Measurements from ENCODE around the gene SUFU.

DNA sequence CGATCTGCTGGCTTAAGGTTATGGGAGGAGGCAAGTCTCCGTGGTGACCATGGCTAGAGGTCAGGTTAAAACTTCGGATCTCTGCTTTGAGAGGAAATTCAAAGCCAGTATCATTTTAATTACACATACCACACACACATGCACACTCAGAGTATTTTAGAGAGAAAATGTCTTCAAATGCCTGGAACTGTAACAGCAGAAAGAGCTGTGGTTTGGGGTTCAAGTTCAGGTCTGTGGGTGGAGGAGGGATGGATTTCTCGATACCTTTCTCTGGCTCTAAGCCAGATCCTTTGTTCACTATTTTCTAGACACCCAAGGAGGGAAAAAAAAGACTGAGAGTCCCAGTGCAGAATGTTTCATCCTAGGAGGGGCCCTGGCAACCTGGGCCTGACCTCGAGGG lies 177.9 kb downstream of the SUFU start:
- TF ChIP-seq CTCF (IDR thresholded peaks at IDR 0.05; ENCODE audit: control extremely low read depth in 1 of 3, insufficient read depth in 1 of 3, low read depth in 1 of 3, low read length in 3 of 3) (no peak), TAF1 (IDR thresholded peaks at IDR 0.05; ENCODE audit: low read depth, low read length) (no peak), SP2 (IDR thresholded peaks at IDR 0.05; ENCODE audit: low read length) (no peak), EP300 (IDR thresholded peaks at IDR 0.05; ENCODE audit: borderline replicate concordance in 1 of 2, low read depth in 2 of 2, low read length in 2 of 2) (no peak), SAP30 (IDR thresholded peaks at IDR 0.05; ENCODE audit: insufficient read depth, insufficient replicate concordance, low read length) (no peak), RNF2 (IDR thresholded peaks at IDR 0.05; ENCODE audit: borderline replicate concordance, low read depth, low read length, missing control alignments, poor library complexity, severe bottlenecking) (no peak), TCF12 (IDR thresholded peaks at IDR 0.05; ENCODE audit: low read depth, low read length) (no peak), BACH1 (IDR thresholded peaks at IDR 0.05; ENCODE audit: low read length) (no peak), EZH2 (IDR thresholded peaks at IDR 0.05; ENCODE audit: low read depth, low read length, severe bottlenecking) (no peak), KDM5A (IDR thresholded peaks at IDR 0.05; ENCODE audit: low read length) (no peak), RFX5 (IDR thresholded peaks at IDR 0.05; ENCODE audit: borderline replicate concordance, low read depth, low read length) (no peak), GABPA (IDR thresholded peaks at IDR 0.05; ENCODE audit: borderline replicate concordance, insufficient read depth, low read length) (no peak)
- TF ChIP-seq, protein P1, sequence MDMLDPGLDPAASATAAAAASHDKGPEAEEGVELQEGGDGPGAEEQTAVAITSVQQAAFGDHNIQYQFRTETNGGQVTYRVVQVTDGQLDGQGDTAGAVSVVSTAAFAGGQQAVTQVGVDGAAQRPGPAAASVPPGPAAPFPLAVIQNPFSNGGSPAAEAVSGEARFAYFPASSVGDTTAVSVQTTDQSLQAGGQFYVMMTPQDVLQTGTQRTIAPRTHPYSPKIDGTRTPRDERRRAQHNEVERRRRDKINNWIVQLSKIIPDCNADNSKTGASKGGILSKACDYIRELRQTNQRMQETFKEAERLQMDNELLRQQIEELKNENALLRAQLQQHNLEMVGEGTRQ (IDR thresholded peaks at IDR 0.05; ENCODE audit: low read length), result no peak

All from H1 (cell line).